MCF 10A (cell line): ENCODE data around the gene KRTAP20-3. TPM values are rescaled to one million over a fixed set of nuclear protein-coding genes. Genes with fewer than 3 reads are reported as not detected.

Experiments
- BruUV-seq: library from RNA; stranded (reverse); fragments of 400-500 nt; replicated peaks from 2 replicates; lab custom pipeline; 2021; lab: Mats Ljungman, UMichigan
- CTCF ChIA-PET: fragments of 300-600 bp; sonication (Branson Sonifier 250); formaldehyde crosslinking; extraction: SDS; loops from one replicate; lab custom pipeline; 2021; ENCODE audit warnings: antibody characterized with exemption, inconsistent platforms; lab: Yijun Ruan, JAX
- POLR2A ChIA-PET: fragments of 300-600, 350-650 bp; sonication (Branson Sonifier 250); formaldehyde crosslinking; extraction: SDS; loops from one replicate; lab custom pipeline; 2020; ENCODE audit warnings: antibody characterized with exemption, inconsistent platforms; lab: Yijun Ruan, JAX
- DNase-seq: peaks from one replicate; pipeline ENCODE4 v3.0.0-alpha.2; 2018; ENCODE audit not compliant: unreplicated experiment
- H3K27ac Mint-ChIP-seq: one replicate; pipeline ENCODE4 v1.8.0; 2022; ENCODE audit warnings: mild to moderate bottlenecking, low read depth, mixed read lengths; ENCODE audit not compliant: unreplicated experiment
- H3K27me3 Mint-ChIP-seq: one replicate; pipeline ENCODE4 v1.8.0; 2022; ENCODE audit warnings: mixed read lengths; ENCODE audit not compliant: insufficient read depth, unreplicated experiment
- H3K36me3 Mint-ChIP-seq: one replicate; pipeline ENCODE4 v1.8.0; 2022; ENCODE audit warnings: mild to moderate bottlenecking, moderate library complexity, mixed read lengths; ENCODE audit not compliant: insufficient read depth, unreplicated experiment
- H3K4me1 Mint-ChIP-seq: one replicate; pipeline ENCODE4 v1.8.0; 2022; ENCODE audit warnings: mixed read lengths; ENCODE audit not compliant: insufficient read depth, unreplicated experiment
- H3K4me3 Mint-ChIP-seq: one replicate; pipeline ENCODE4 v1.8.0; 2022; ENCODE audit warnings: mild to moderate bottlenecking, moderate library complexity, mixed read lengths; ENCODE audit not compliant: unreplicated experiment
- H3K9me3 Mint-ChIP-seq: one replicate; pipeline ENCODE4 v1.8.0; 2022; ENCODE audit warnings: mixed read lengths; ENCODE audit not compliant: unreplicated experiment
- CTCF ChIP-seq: fragments of 200-600 bp; IDR thresholded peaks from one replicate; pipeline ENCODE4 v1.8.0; 2022; ENCODE audit warnings: antibody characterized with exemption, mild to moderate bottlenecking; ENCODE audit not compliant: unreplicated experiment
- intact Hi-C: fragments of 100-400 bp; cut with micrococcal nuclease; formaldehyde crosslinking; loops from 2 replicates; pipeline ENCODE4 v1.14.1; 2022
- total RNA-seq: library from RNA; stranded (reverse); gene quantifications from 2 replicates; pipeline ENCODE4 v1.2.3, GENCODE V29; 2022

KRTAP20-3 gene
- total RNA-seq, 1 experiment from 2014 or later: not detected

- BruUV-seq: no TSS peak
- ChIA-PET CTCF (no interaction called here), POLR2A (no interaction called here)
- Mint-ChIP-seq H3K9me3 (no peaks in the 10 kb centered on the region), H3K36me3 (no peaks in the 10 kb centered on the region), H3K27ac (no peak overlapping the region), H3K27me3 (peaks cover 23% of the 10 kb centered on the region), H3K4me1 (no peaks in the 10 kb centered on the region), H3K4me3 (no peak overlapping the region)
- intact Hi-C loops: no loop called here
- no peak for TF ChIP-seq CTCF
- DNase-seq: no peak
These were observed 47.2 kb downstream of the KRTAP20-3 start for GRCh38 chr21:30689822-30690221.

Other genes with a start within 250 kb of the KRTAP20-3 start
- gene KRTAP13-1, start 246.8 kb upstream of the KRTAP20-3 start, total RNA-seq: not detected in 2 replicates
- gene KRTAP13-3, start 216.9 kb upstream of the KRTAP20-3 start, total RNA-seq: not detected in 2 replicates
- gene KRTAP13-4, start 212.6 kb upstream of the KRTAP20-3 start, total RNA-seq: not detected in 2 replicates
- gene KRTAP15-1, start 202.6 kb upstream of the KRTAP20-3 start, total RNA-seq: not detected in 2 replicates
- gene KRTAP19-1, start 162.5 kb upstream of the KRTAP20-3 start, total RNA-seq: not detected in 2 replicates
- not detected in 2 replicates for gene KRTAP19-2, start 155.4 kb upstream of the KRTAP20-3 start, total RNA-seq
- not detected in 2 replicates for gene KRTAP19-3, start 150.9 kb upstream of the KRTAP20-3 start, total RNA-seq
- gene KRTAP19-4, start 145.7 kb upstream of the KRTAP20-3 start, total RNA-seq: not detected in 2 replicates
- not detected in 2 replicates for gene KRTAP19-5, start 140.7 kb upstream of the KRTAP20-3 start, total RNA-seq
- not detected in 2 replicates for gene KRTAP19-6, start 101.0 kb upstream of the KRTAP20-3 start, total RNA-seq
- not detected in 2 replicates for gene KRTAP19-7, start 81.5 kb upstream of the KRTAP20-3 start, total RNA-seq
- not detected in 2 replicates for gene KRTAP22-2, start 52.5 kb upstream of the KRTAP20-3 start, total RNA-seq
- not detected in 2 replicates for gene KRTAP6-3, start 50.4 kb upstream of the KRTAP20-3 start, total RNA-seq
- gene KRTAP6-2, start 44.0 kb upstream of the KRTAP20-3 start, total RNA-seq: not detected in 2 replicates
- gene KRTAP22-1, start 41.8 kb upstream of the KRTAP20-3 start, total RNA-seq: not detected in 2 replicates
- not detected in 2 replicates for gene KRTAP6-1, start 28.9 kb upstream of the KRTAP20-3 start, total RNA-seq
- gene KRTAP20-1, start 26.4 kb upstream of the KRTAP20-3 start, total RNA-seq: not detected in 2 replicates
- gene KRTAP20-4, start 22.2 kb upstream of the KRTAP20-3 start, total RNA-seq: not detected in 2 replicates
- gene KRTAP20-2, start 7.7 kb upstream of the KRTAP20-3 start, total RNA-seq: not detected in 2 replicates
- gene KRTAP21-3, start 75.9 kb downstream of the KRTAP20-3 start, total RNA-seq: not detected in 2 replicates
- gene KRTAP21-2, start 104.4 kb downstream of the KRTAP20-3 start, total RNA-seq: not detected in 2 replicates
- not detected in 2 replicates for gene KRTAP21-1, start 112.6 kb downstream of the KRTAP20-3 start, total RNA-seq
- not detected in 2 replicates for gene KRTAP8-1, start 170.4 kb downstream of the KRTAP20-3 start, total RNA-seq
- not detected in 2 replicates for gene KRTAP7-1, start 186.9 kb downstream of the KRTAP20-3 start, total RNA-seq
- not detected in 2 replicates for gene KRTAP11-1, start 238.7 kb downstream of the KRTAP20-3 start, total RNA-seq